ENCODE results near the gene SLC26A9.

The SLC26A9 gene

GRCh38 chr1:205926213-205926612 is 17.0 kb downstream of the SLC26A9 start:
- H3K27me3 ChIP-seq (ENCODE audit: insufficient read depth, poor library complexity, severe bottlenecking): no peaks in the 10 kb centered on the region
- no peak for ATAC-seq (ENCODE audit: low read depth)
- DNase-seq (ENCODE audit: low spot score): no peak
- no peaks in the 10 kb centered on the region for H3K9me3 ChIP-seq (ENCODE audit: severe bottlenecking)
- peaks cover 4% of the 10 kb centered on the region for H3K4me1 ChIP-seq (ENCODE audit: insufficient read depth, poor library complexity, severe bottlenecking)
- TF ChIP-seq, protein P1, sequence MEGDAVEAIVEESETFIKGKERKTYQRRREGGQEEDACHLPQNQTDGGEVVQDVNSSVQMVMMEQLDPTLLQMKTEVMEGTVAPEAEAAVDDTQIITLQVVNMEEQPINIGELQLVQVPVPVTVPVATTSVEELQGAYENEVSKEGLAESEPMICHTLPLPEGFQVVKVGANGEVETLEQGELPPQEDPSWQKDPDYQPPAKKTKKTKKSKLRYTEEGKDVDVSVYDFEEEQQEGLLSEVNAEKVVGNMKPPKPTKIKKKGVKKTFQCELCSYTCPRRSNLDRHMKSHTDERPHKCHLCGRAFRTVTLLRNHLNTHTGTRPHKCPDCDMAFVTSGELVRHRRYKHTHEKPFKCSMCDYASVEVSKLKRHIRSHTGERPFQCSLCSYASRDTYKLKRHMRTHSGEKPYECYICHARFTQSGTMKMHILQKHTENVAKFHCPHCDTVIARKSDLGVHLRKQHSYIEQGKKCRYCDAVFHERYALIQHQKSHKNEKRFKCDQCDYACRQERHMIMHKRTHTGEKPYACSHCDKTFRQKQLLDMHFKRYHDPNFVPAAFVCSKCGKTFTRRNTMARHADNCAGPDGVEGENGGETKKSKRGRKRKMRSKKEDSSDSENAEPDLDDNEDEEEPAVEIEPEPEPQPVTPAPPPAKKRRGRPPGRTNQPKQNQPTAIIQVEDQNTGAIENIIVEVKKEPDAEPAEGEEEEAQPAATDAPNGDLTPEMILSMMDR (IDR thresholded peaks at IDR 0.05; ENCODE audit: poor library complexity, severe bottlenecking): no peak
- H3K4me3 ChIP-seq (ENCODE audit: severe bottlenecking): no peak overlapping the region
- H3K36me3 ChIP-seq (ENCODE audit: low read depth): no peaks in the 10 kb centered on the region
- no peak overlapping the region for H3K27ac ChIP-seq (ENCODE audit: poor library complexity, severe bottlenecking)

- H3K9me3 ChIP-seq (ENCODE audit: severe bottlenecking): no peaks in the 10 kb centered on the region
- no peak overlapping the region for H3K4me3 ChIP-seq (ENCODE audit: severe bottlenecking)
- peak; percentile 58 for DNase-seq (ENCODE audit: low spot score)
- H3K36me3 ChIP-seq (ENCODE audit: low read depth): no peaks in the 10 kb centered on the region
- no peak overlapping the region for H3K27ac ChIP-seq (ENCODE audit: poor library complexity, severe bottlenecking)
- peaks cover 4% of the 10 kb centered on the region for H3K4me1 ChIP-seq (ENCODE audit: insufficient read depth, poor library complexity, severe bottlenecking)
- ATAC-seq (ENCODE audit: low read depth): peak; percentile 79
- TF ChIP-seq, protein P1 (IDR thresholded peaks at IDR 0.05; ENCODE audit: poor library complexity, severe bottlenecking): no peak
- no peaks in the 10 kb centered on the region for H3K27me3 ChIP-seq (ENCODE audit: insufficient read depth, poor library complexity, severe bottlenecking)
Measured at GRCh38 chr1:205925736-205926135, 17.5 kb downstream of the SLC26A9 start.

DNA sequence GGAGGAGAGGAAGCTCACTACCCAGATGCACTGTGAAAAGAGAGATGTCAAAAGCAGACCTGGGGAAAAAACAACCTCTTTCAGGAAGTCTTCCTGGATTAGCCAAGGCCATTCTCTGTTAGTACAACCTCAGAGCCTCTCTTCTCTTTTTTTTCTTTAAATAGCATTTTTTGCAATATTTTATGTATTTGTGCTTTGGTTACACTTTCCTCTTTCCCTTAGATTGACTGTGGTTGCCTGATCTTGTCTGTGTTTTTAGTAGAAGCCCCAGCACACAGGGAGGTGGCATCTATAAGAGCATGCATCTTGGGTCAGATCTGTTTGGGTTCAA is 18.8 kb downstream of the SLC26A9 start:
- TF ChIP-seq, protein P1 (IDR thresholded peaks at IDR 0.05; ENCODE audit: poor library complexity, severe bottlenecking): no peak
- Histone ChIP-seq H3K27ac (ENCODE audit: poor library complexity, severe bottlenecking) (no peak overlapping the region), H3K27me3 (ENCODE audit: insufficient read depth, poor library complexity, severe bottlenecking) (no peaks in the 10 kb centered on the region), H3K9me3 (ENCODE audit: severe bottlenecking) (no peaks in the 10 kb centered on the region), H3K4me3 (ENCODE audit: severe bottlenecking) (no peak overlapping the region), H3K36me3 (ENCODE audit: low read depth) (no peaks in the 10 kb centered on the region), H3K4me1 (ENCODE audit: insufficient read depth, poor library complexity, severe bottlenecking) (peaks cover 4% of the 10 kb centered on the region)
- ATAC-seq (ENCODE audit: low read depth): no peak
- no peak for DNase-seq (ENCODE audit: low spot score)

- TF ChIP-seq, protein P1 (IDR thresholded peaks at IDR 0.05; ENCODE audit: poor library complexity, severe bottlenecking): no peak
- H3K4me1 ChIP-seq (ENCODE audit: insufficient read depth, poor library complexity, severe bottlenecking): peaks cover 4% of the 10 kb centered on the region
- DNase-seq (ENCODE audit: low spot score) (peak; percentile 27), ATAC-seq (ENCODE audit: low read depth) (no peak)
- H3K4me3 ChIP-seq (ENCODE audit: severe bottlenecking): no peak overlapping the region
- no peak overlapping the region for H3K27ac ChIP-seq (ENCODE audit: poor library complexity, severe bottlenecking)
- H3K27me3 ChIP-seq (ENCODE audit: insufficient read depth, poor library complexity, severe bottlenecking): no peaks in the 10 kb centered on the region
- no peaks in the 10 kb centered on the region for H3K36me3 ChIP-seq (ENCODE audit: low read depth)
- H3K9me3 ChIP-seq (ENCODE audit: severe bottlenecking): no peaks in the 10 kb centered on the region
Measured at GRCh38 chr1:205923651-205924459, 19.4 kb downstream of the SLC26A9 start.

DNA sequence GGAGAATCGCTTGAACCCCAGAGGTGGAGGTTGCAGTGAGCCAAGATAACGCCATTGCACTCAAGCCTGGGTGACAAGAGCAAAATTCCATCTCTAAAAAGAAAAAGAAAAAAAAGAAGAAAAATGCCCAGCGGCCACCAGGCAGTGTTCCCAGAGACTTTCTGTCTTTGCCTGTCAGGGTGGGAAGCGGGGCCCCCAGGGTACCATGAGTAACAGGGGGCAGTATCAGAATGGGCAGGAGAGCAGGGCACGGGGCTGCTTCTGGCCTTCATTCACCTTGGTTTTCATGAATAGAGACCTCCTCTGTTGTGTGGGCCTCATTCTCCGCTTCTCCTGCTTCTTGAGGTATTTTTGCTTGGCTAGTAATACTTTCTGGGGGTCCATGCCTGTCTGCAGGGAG is 20.4 kb downstream of the SLC26A9 start:
- Histone ChIP-seq H3K4me3 (ENCODE audit: severe bottlenecking) (no peak overlapping the region), H3K9me3 (ENCODE audit: severe bottlenecking) (no peaks in the 10 kb centered on the region), H3K27me3 (ENCODE audit: insufficient read depth, poor library complexity, severe bottlenecking) (no peaks in the 10 kb centered on the region), H3K36me3 (ENCODE audit: low read depth) (no peaks in the 10 kb centered on the region), H3K4me1 (ENCODE audit: insufficient read depth, poor library complexity, severe bottlenecking) (peaks cover 4% of the 10 kb centered on the region), H3K27ac (ENCODE audit: poor library complexity, severe bottlenecking) (no peak overlapping the region)
- ATAC-seq (ENCODE audit: low read depth) (no peak), DNase-seq (ENCODE audit: low spot score) (no peak)
- TF ChIP-seq, protein P1 (IDR thresholded peaks at IDR 0.05; ENCODE audit: poor library complexity, severe bottlenecking): no peak
